Type B pancreatic cell (in vitro differentiated cells): Measurements from ENCODE around the gene SPATA24. TPM values are rescaled to one million over a fixed set of nuclear protein-coding genes. Genes with fewer than 3 reads are reported as not detected.

Experiments
- DNase-seq: peaks from one replicate; pipeline ENCODE4 v3.0.0; 2021; ENCODE audit warnings: mixed read lengths; ENCODE audit not compliant: unreplicated experiment; ENCODE audit errors: extremely low spot score
- H3K27ac Mint-ChIP-seq: 2 replicates; pipeline ENCODE4 v1.8.0; 2021; ENCODE audit warnings: mild to moderate bottlenecking, mixed read lengths
- H3K27me3 Mint-ChIP-seq: 2 replicates; pipeline ENCODE4 v1.8.0; 2021; ENCODE audit warnings: mixed read lengths
- H3K36me3 Mint-ChIP-seq: 2 replicates; pipeline ENCODE4 v1.8.0; 2021; ENCODE audit warnings: mixed read lengths
- H3K4me1 Mint-ChIP-seq: one replicate; pipeline ENCODE4 v1.8.0; 2021; ENCODE audit warnings: mixed read lengths; ENCODE audit not compliant: unreplicated experiment
- H3K4me3 Mint-ChIP-seq: 2 replicates; pipeline ENCODE4 v1.8.0; 2021; ENCODE audit warnings: mild to moderate bottlenecking, mixed read lengths
- H3K9me3 Mint-ChIP-seq: 2 replicates; pipeline ENCODE4 v1.8.0; 2021; ENCODE audit warnings: mixed read lengths
- CTCF ChIP-seq: fragments of 200-600 bp; sonication (generic); conservative IDR thresholded peaks from 2 replicates; pipeline ENCODE4 v1.5.0; 2021; ENCODE audit warnings: antibody characterized with exemption, mild to moderate bottlenecking
- total RNA-seq: library from RNA; stranded (reverse); gene quantifications from 2 replicates; pipeline ENCODE4 v1.2.1, GENCODE V29; 2021; ENCODE audit warnings: low replicate concordance

Gene SPATA24
- total RNA-seq, 1 donor from 2014 or later, result 7.1 TPM

- H3K27me3 Mint-ChIP-seq, result no peaks in the 10 kb centered on the region
- H3K4me3 Mint-ChIP-seq, result peak overlapping the region; percentile 46
- TF ChIP-seq CTCF, result no peak
- H3K4me1 Mint-ChIP-seq, result peaks cover 22% of the 10 kb centered on the region
- H3K36me3 Mint-ChIP-seq, result peaks cover 3% of the 10 kb centered on the region
- H3K27ac Mint-ChIP-seq, result peak overlapping the region; percentile 93
- no peak for DNase-seq
- H3K9me3 Mint-ChIP-seq, result no peaks in the 10 kb centered on the region
Observed at GRCh38 chr5:139408191-139408590, 4.3 kb upstream of the SPATA24 start.

DNA sequence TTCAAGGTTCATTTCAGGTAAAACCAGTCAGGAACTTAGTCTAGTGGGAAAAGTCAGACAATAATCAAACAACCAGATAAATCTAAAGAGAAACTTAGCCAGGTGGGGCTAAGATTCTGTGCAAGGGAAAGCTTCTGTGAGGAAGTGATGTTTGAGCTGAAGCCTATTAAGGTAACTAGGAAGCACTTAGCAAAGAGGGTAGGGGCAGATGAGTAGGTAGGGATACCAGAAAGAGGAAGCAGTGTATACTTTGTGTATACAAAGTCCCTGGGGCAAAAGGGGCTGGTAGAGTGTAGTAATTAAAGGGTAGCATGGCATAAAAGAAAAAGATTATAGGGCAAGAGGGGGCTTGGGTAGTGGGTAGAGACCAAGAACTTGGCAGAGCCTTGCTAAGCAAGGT, 3.6 kb upstream of the SPATA24 start:
- Mint-ChIP-seq H3K36me3 (peaks cover 3% of the 10 kb centered on the region), H3K4me1 (peaks cover 28% of the 10 kb centered on the region), H3K4me3 (peak overlapping the region; percentile 46), H3K9me3 (no peaks in the 10 kb centered on the region), H3K27me3 (no peaks in the 10 kb centered on the region), H3K27ac (peak overlapping the region; percentile 93)
- TF ChIP-seq CTCF, result no peak
- DNase-seq, result no peak

DNA sequence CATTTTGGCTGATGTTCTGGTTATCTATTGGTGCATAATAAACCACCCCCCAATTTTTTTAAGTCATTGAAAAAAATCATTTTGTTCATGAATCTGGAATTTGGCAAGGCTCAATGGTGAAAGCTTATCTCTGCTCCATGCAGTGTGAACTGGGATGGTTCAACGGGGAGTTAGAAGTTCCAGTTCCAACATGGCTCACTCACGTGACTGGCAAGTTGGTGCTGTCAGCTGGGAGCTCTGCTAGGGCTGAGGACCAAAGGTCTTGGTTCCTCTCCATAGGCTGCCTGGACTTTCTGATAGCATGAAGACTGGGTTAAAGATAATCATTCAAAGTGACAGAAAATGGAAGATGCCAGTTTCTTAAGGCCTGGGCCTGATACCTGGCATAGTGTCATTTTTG, 3.1 kb upstream of the SPATA24 start:
- Mint-ChIP-seq H3K27me3 (no peaks in the 10 kb centered on the region), H3K4me3 (no peak overlapping the region)

DNA sequence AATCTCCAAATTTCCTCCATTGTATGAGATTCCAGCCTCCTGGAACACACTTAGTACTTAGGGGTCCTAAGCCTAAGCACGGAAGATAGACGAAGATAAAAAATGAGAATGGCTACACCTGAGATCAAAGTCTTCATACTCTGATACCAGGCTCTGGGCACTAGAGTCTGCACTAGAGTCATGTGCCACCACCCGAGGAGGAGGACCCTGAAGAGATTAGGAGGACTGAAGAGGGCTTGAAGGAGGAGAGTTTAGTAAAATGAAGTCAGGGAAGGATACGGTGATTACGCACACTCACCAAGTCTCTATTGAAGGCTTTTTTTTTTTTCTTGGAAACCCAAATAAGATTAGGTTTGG, 573 bp upstream of the SPATA24 start:
- TF ChIP-seq CTCF, result no peak
- H3K27me3 Mint-ChIP-seq, result no peaks in the 10 kb centered on the region
- no peaks in the 10 kb centered on the region for H3K9me3 Mint-ChIP-seq
- H3K27ac Mint-ChIP-seq, result peak overlapping the region; percentile 99
- H3K36me3 Mint-ChIP-seq, result peaks cover 3% of the 10 kb centered on the region
- no peak for DNase-seq
- H3K4me3 Mint-ChIP-seq, result peak overlapping the region; percentile 98
- H3K4me1 Mint-ChIP-seq, result peaks cover 29% of the 10 kb centered on the region

More for the DNA sequence above, 3.1 kb upstream of the SPATA24 start:
- DNase-seq, result no peak
- TF ChIP-seq CTCF, result no peak
- Mint-ChIP-seq H3K9me3 (no peaks in the 10 kb centered on the region), H3K36me3 (peaks cover 3% of the 10 kb centered on the region), H3K4me1 (peaks cover 29% of the 10 kb centered on the region), H3K27ac (peak overlapping the region; percentile 93)

- H3K27me3 Mint-ChIP-seq, result no peaks in the 10 kb centered on the region
- no peaks in the 10 kb centered on the region for H3K9me3 Mint-ChIP-seq
- peaks cover 29% of the 10 kb centered on the region for H3K4me1 Mint-ChIP-seq
- no peak for DNase-seq
- TF ChIP-seq CTCF, result no peak
- peaks cover 3% of the 10 kb centered on the region for H3K36me3 Mint-ChIP-seq
- peak overlapping the region; percentile 99 for H3K27ac Mint-ChIP-seq
- H3K4me3 Mint-ChIP-seq, result peak overlapping the region; percentile 98
Observed at GRCh38 chr5:139403418-139403786, 487 bp downstream of the SPATA24 start.

DNA sequence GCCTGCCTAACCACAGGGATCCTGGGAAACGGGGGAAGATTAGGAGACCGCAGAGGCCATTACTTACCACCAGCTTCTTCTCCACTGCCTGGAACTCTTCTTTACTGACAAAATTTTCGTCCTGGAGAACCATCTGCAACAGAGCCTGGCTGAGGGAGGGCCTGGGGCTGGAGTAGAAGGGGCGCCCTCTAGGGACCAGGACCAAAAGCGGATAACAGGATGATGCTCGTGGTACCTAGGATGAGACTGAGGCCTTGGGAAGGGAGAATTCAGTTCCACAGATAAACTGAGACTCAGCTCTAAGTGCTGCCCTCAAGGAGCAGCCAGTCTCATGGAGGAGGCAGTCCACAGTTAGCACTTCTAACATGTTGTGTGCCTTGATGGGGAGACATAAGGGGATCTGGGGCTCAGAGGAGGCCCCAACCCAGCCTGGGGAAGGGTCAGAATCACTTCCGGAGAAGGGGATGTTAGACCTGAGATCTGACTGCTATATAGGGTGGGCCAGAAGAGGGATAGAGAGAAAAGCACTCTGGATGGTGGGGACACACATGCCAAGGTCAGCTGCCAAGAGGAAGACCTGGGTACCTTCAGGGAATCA, 1.2 kb downstream of the SPATA24 start:
- Mint-ChIP-seq H3K9me3 (no peaks in the 10 kb centered on the region), H3K36me3 (peaks cover 3% of the 10 kb centered on the region), H3K27me3 (no peaks in the 10 kb centered on the region), H3K4me1 (peaks cover 25% of the 10 kb centered on the region), H3K27ac (peak overlapping the region; percentile 99), H3K4me3 (peak overlapping the region; percentile 98)
- TF ChIP-seq CTCF, result peak; percentile 61
- DNase-seq, result no peak
